ENCODE measurements around the gene BCL2.

- no peak for TF ChIP-seq EGR1 (IDR thresholded peaks at IDR 0.05; ENCODE audit: low read depth)
- no peak for TF ChIP-seq CTCF (IDR thresholded peaks at IDR 0.05 in 2 of 3, conservative IDR thresholded peaks at IDR 0.05 in 1 of 3; ENCODE audit: borderline replicate concordance in 1 of 3, insufficient read depth in 1 of 3, low read depth in 2 of 3, low read length in 2 of 3)
- no peak for TF ChIP-seq TCF7L2 (IDR thresholded peaks at IDR 0.05; ENCODE audit: borderline replicate concordance, extremely low read depth, insufficient read depth, insufficient read length)
- no peak for TF ChIP-seq ZFX (IDR thresholded peaks at IDR 0.05)
- no peak for TF ChIP-seq RAD21 (IDR thresholded peaks at IDR 0.05; ENCODE audit: low read depth)
- no peak for TF ChIP-seq EZH2 (IDR thresholded peaks at IDR 0.05)
- TF ChIP-seq JUND (IDR thresholded peaks at IDR 0.05), result no peak
Observed at GRCh38 chr18:63302220-63302619, 17.3 kb downstream of the BCL2 start.
